NCI-H226 (cell line): ENCODE results near the gene HID1.

ENCODE experiments used
- DNase-seq: peaks from one replicate; pipeline ENCODE4 v3.0.0-alpha.2; 2015

The HID1 gene

DNA sequence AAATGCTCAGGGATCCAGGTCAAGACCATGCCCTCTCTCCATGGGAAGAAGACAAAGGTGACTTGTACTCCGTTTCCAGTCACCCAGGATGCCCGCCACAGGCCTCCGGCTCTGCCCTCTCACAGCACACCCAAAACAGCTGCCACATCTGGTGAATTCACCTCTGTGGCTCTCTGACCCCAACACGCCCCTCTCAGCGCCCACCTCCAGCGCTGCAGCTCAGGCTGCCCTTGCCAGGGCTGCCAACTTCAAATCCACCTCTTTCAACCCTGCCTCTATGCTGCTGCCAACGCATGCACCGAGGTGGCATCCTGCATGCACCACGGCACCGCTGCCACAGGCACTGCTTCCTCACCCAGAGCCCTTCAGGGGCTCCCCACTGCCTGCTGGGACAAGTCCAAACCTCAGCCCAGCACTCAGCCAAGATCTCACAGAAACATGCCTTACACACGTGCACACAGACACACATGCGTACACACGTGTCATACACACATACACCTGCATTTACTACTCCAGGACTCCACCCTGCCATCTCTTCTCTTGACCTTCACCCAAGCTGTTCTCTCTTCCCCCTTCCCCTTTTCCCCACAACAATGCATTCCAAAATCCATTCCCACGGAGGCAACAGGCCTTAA lies 7.5 kb downstream of the HID1 start:
- DNase-seq = no peak

DNA sequence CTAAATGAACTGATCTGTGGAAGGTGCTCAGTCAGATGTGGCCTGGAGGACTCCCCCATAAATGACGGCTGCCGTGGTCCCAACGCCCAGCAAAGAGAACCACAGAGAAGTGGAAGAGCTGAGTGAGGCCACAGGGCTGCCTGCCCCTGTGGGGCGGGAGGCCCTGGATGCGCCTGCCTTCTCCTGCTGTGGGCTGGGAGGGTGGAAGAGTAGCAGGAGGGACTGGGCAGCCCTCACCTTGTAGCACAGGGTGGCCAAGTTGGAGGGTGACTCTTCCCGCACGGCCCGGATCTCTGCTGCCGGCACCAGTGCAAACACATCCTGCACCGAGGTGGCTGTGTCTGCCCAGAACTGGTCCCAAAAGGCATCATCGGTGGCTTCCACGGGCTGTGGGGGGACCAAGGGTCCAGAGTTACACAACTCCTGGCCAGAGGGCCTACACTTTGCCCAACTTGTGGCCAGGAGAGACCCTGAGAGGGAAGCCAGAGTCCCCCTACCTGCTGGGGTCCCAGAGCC lies 8.3 kb downstream of the HID1 start:
- DNase-seq = no peak

DNA sequence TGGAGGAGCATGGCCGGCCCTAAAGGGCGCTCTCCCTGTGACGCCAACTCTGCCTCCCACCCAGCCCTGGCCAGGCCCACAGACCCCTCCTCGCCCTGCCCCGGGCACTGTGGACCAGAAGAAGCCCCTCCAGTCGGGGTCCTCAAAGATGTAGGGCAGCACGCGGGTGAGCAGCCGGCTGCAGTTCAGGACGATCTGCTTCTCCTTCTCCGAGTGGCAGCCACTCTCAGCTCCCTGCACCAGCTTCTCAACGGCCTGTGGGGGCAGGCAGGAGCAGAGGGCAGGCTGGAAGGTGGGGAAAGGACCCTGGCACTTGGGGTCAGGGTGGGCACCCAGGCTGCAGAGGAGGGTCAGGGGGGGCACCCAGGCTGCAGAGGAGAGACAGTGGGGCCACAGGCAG lies 8.9 kb downstream of the HID1 start:
- DNase-seq = no peak

DNA sequence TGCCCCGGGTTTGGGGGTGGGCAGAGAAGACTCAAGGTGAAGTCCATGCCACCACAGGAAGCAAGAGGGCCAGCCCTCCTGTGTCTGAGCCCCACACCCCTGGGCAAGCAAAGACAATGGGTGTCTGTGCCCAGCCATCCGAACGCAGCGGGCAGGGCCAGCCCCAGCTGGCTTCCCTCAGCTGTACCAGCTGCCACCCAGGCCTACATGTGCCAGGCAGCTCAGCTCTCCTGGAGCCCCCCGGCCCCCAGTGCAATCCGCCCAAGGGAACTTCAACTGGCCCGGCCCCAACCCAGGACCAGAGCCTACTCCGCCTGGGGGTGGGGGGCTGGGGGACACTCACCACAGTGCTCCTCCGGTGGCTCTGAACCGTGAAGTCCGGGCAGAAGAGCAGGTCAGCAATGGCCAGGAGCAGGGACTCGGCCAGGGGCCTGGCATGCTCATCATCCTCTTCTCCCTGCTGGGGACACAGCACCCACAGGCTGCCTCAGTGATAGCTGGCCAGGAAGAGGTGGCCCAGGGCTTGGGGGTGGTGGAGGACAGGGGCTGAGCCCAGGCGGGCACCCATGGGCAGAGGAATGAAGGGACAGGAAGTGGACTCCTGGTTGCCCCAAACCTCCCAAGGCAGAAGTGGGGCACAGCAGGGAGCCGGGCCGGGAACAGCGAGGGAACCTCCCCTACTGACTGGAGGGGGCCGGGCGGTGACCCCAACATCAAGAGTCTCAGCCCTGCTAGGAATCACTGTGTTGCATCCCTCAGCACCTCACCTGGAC lies 9.8 kb downstream of the HID1 start:
- no peak for DNase-seq

DNA sequence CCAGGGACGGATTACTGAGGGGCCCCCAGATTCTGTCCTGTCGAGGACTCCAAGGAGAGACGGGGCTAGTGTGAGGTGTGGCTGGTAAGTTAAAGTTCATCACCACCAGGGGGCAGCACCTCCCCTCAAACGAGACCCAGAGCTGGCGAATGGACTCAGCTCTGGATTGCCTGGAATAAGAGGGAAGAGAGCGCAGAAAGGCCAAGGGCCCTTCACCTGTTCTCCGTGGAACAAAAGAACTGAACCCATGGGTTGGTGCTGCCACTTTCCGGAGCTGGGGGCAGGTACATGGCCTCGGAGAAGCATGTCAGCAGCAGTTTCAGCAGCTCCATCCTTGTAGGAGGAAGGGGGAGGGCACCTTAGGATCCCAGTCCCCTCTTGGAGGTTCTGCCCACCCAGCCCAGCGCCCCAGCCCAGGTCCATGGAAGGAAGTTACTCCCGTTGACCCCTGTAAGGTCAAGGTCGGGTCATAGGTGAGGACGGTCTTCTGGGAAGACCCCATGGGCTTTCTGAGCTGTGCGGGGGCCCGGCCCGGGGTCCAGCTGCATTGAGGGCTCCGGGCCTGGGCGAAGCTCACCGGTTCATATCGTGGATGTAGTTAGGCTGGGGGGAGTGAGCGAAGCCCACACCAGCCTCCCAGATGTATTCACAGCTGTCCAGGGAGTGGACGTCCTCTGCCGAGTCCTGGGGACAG lies 10.8 kb downstream of the HID1 start:
- DNase-seq = peak; percentile 67

DNA sequence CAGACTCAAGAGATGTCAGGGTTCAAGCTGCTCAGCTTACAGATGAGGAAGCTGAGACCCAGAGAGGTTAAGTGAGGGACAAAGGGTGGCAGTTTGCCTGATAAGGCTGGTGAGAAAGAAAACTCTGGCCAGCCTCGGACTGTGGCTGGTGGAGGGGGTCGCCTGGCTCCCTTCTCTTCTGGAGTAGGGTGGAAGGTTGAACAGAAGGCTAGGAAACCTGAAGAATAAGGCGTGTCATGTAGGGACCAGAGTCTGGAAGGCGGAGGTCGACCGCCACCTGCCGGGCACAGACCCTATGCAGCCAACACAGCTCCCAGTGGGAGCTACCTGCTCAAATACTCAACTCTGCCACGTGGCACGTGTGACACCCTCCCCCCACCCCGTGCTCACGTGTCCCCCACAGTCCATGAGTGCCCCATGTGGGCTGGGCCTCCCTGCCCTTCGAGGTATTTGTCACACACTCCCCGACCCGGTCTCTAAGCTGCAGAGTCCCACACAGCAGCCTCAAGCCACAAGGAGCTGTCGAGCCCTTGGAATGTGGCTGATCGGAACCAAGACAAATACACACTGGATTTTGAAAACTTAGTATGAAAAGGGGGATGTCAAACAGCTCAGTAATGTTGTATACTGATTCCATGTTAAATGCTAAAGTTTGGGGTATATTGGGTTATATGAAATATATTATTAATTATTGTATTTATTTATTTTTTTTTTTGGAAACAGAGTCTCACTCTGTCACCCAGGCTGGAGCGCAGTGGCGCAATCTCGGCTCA lies 11.8 kb downstream of the HID1 start:
- peak; percentile 35 for DNase-seq

DNA sequence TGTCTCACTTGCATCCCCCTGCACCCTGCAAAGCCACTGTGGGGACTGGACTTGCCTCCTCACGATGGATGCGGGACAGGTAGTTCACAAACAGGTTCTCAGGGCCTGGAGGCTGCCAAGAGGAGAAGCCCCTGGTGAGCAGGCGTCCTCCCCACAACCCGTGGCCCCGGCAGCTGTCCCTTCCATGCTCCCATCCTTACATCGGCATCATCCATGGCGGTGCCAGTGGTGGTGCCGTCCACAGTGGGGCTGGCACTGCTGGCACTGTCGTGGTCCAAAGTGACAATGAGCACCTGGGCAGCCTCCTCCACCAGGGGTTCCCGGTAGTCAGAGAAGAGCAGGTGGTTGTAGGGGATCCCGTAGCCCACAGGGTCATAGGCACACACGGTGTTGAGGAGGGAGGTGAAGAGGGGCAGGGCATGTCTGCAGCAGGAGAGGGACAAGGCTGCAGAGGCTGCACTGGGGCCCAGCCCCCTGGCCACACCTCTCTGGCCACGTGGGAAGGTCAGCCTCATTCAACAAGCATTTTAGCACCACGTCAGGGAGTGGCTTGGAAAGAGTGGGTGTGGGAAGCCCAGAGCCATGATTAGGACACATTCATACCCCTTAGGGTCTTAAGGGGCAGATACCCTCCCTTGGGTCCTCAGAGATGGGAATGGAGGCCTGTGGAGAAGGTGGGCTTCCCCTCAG lies 12.6 kb downstream of the HID1 start:
- DNase-seq = peak; percentile 60

DNA sequence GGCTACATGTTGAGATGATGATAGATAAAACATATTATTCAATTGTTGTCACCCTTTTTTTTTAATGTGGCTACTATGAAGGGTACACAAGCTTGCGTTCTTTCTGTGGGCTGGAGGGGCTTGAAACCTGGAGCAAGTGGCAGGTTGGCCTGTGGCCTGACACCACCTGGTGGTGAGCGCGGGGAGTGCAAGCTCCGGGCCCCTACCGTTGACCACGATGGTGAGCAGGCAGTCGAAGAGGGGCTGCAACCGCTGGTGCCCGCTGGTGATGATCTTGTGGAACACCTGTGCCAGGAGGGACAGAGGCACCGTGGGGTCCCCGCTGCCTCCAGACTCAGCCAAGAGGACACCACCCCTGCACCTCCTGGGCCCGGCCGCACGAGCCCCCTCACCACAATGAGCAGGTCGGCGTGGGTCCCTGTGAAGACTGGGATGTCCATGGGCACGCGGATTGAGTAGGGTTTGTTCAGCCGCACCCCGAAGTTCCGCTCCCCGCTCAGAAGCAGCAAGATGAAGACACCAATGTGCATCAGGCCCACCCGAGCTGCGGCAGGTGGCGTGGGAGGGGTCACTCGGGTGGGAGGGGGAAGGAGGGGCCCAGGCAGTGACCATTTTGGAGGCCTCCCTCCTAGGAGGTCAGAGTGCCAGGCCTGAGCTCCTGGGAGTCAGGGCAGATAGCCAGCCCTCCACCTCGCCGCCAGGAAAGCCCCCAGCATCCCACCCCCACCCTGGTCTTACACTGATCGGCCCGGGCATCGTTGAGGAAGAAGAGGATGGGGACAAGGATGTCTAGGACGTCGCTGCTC lies 14.4 kb downstream of the HID1 start:
- no peak for DNase-seq

DNA sequence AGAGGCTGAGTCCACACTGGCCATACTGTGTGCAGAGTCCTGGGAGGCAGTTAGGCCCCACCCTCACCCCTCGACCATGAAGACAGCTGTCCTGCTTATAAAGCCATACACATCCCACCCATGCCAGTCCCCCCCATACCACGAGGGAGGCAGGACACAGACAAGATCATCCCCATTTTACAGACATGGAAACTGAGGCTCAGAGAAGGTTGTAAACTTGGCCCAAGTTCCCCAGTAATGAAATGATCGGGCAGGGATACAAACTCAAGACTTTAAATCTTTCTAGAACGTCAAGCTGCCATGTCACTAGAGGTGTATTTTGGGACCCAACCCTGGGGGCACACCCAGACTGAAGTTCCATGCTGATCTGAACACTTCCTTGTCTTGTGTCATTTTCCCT lies 16.5 kb downstream of the HID1 start:
- DNase-seq = no peak

DNA sequence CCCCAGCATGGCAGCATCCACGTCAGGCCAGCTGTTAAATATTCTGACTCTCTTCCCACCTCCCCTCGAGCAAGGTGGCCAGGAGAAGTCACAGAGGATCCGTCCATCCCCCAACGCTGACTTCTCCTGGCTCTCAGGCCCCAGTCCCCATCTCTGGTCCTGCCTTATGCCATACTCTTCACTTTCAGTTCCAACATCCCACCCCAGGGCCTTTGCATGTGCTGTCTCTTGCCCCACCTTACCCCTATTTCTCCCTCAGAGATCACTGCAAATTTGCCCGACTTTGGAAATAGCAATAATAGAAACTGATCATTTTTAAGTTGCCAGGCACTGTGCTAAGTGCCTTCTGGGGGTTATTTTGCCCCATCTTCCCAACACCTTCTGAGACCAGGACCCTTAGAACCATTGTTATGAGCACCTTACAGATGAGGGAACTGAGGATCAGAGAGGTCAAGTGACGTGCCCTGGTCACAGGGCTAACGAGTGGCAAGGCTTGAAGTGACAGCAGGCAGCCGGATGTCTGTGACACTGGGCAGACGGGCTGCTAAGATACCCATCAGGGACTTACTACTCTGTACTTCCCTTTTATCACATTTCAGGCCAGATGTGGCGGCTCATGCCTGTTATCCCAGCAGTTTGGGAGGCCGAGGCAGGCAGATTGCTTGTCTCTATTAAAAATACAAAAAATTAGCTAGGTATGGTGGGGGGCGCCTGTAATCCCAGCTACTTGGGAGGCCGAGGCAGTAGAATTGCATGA lies 17.7 kb downstream of the HID1 start:
- DNase-seq = no peak

DNA sequence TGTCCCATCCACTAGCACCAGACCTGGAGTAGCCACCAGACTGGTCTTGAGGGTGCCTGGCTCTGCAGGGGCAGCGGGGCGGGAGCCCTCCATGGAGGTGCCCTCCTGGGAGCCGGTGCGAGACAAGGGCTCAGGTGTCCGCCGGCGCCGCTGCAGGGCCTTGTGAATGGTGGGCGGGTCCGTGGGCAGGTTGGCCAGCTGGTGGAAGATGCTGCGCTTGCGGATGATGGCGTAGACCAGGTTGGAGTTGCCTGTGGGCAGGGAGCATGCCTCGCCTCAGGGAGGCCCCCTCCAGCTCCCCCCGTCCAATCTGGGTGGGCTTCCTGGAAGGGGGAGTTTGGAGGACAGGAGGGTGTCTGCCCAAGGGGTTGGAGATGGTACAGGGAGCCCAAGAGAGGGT lies 18.4 kb downstream of the HID1 start:
- no peak for DNase-seq

DNA sequence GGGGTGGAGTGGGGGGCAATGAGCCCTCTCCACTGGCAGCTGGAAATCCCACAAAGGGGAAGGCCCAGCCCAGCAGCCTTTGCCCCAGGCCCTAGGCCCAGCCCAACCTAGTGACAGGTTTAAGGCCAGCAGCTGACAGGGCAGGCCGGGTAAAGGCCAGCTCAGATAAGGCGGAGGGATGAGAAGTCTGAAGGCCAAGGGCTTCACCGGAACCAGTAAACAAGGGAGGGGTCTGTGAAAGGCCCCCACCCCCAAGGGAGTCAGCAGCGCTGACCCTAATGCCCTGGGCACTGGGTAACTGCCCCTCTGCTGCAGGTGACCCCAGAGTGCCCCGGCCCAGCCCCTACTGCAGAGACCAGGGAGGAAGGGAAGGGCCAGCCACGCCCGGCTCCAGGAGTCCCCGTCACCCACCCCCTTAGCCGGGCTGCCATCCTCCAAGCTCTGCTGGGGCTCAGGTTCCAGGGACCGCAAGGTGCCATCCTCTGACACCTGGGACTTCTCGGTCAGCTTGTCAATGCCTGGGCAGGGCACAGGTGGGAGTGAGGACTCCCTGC lies 19.3 kb downstream of the HID1 start:
- no peak for DNase-seq

DNA sequence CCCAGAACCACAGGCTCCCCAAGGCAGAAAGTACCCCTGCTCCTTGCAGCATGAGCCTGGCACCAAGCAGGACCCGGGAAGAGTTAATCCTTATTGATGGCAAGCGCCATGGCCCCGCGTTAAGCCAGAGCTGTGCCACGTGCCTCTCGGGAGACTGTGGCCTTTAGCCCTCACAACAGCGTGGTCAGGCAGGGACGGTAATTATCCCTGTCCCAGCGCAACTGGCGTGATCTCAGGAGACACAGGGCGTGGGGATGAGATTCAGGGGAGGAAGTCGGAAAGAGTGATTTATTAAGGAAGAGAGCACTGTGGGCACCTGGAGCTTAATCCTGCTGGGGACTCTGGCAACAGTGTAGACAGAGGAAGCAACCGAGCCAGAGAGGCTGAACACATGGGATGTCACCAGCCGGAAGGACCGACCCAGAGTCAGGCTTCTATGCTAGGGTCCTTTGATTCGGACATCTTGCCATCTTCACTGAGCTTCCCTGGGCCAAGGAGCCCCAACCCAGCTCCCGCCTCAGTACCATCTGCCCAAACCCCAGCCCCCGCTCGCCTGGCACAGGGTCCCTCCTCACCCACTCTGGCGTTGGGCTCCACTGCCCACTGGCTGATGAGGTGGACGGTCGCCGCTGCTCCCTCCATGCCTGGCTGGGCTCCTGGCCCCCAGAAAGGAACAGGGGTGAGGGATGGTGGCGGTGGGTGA lies 20.0 kb downstream of the HID1 start:
- no peak for DNase-seq

DNA sequence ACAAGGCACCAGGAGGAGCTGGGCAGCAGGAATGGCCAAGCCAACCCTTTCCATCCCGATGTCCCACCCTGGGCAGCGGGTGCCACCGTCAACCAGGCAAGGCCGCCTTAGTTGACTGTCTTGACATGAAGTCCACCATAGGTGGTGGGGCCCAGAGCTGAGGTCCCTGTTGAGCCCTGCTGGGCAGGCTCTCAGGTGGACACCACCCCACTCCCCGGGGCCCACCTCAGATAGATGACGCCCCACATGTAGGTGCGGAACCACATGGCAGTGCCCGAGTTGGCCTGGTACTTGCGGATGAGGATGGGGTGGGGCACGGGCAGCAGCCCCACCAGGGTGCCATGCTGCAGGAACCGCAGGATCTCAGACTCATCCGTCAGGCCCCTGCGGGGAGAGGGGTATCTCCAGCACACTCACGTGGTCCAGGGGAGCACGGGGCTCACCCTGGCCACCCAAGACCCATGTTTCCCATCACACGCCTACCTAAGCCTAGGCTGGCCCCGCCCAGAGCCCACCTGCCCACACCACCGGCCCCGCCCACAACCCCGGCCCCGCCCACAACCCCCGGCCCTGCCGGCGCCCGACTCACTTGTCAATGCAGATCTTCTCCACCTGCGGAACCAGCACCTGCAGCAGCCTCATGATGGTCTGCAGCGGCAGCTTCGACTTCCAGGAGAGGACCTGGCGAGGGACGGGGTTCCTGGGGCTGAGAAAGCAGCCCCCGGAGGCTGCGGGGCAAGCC lies 20.7 kb downstream of the HID1 start:
- DNase-seq = no peak

DNA sequence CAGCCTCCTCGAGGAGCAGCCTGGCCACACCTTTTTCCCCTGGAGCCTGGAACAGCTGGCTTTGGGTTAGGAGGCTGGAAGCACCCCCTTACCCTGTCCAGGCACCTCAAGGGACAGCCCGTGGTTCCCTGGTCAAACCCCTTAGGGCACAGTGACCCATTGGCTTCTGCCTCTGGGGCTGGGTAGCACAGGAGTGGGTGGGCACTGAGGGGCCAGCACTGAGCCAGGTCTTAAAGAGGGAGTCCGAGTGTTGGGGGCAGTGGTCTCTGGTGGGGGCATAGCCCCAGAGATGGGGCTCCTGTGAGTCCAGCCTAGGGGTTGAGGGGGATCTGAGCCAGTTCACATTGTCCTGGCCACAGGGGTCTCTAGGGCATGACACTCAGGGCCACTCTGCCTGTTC lies 21.5 kb downstream of the HID1 start:
- DNase-seq = no peak

DNA sequence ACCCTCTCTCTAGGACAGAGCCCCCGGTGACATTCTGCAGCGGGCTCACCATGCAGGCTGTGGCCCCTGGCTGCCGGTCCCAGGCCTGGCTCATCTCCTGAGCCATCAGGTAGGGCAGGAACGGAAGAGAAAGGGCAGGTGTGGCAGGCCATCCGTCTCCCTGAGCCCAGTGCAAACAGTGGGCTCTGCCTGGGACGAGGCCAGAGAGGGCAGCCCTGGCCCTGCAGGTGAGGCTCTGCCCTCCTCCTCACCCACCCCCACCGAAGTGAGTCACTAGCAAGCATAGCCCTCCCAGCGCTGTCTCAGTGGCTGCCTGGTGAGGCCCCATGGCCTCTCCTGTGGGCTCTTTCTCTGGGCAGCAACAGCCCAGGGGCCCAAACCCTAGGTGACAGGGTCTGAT lies 22.4 kb downstream of the HID1 start:
- no peak for DNase-seq

DNA sequence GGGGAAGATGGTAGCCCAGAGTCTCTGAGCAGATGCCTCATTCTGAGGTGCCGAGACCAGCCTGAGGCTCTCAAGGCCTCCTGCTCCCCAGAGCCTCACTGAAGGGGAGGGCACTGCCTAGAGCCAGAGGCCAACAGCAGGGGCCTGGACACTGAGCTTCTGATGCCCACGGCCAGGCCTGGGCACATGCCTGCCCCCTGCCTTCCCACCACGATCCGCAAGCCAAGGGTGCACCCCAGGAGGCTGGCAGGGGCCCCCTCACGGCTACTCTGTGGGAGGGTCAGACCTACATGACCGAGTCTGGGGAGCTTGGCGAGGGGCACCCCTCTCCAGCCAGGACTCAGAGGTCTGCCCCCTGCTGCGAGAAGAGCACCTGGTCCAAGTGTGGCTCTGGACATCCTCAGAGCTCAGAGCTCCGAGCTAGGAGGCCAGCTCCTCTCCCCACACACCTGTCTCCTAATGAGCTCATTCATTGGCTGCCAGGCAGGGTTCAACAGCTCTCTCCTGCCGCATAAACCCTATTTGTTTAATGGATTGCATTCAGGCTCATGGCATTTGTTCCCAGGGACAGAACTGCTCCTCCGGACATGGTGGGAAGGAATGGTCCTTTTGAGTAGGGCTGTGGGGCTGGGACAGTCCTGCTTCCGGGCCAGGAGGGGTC lies 23.0 kb downstream of the HID1 start:
- DNase-seq = no peak

DNA sequence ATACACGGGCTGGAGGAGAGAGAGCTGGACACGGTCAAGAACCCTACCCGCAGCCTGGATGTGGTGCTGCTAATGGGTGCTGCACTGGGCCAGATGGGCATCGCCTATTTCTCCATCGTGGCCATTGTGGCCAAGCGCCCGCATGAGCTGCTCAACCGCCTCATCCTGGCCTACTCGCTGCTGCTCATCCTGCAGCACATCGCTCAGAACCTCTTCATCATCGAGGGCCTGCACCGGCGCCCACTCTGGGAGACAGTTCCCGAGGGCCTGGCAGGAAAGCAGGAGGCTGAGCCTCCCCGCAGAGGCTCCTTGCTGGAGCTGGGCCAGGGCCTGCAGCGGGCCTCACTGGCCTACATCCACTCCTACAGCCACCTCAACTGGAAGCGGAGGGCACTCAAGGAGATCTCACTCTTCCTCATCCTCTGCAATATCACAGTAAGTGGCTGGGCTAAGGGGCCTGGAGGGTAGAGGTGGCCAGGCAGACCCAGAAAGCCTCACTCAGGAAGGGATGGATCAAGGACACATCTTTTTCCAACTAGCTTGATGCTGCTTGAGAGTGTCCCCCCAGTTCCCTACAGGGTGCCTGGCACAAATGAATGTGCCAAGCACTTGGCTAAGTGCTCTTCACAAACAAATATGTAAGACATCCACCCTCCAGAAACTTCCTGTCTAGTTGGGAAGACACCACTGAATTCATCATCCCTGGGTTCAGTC lies 25.4 kb downstream of the HID1 start:
- DNase-seq = no peak
